HepG2 (cell line): ENCODE results near the gene DIMT1. TPM values are rescaled to one million over a fixed set of nuclear protein-coding genes. Genes with fewer than 3 reads are reported as not detected.

Source experiments
- CBX1 ChIP-seq: IDR thresholded peaks from one replicate; pipeline ENCODE4 v1.6.1; 2016; ENCODE audit warnings: antibody characterized with exemption, low read depth
- FOSL1 ChIP-seq: sonication (generic); formaldehyde crosslinking; IDR thresholded peaks from 2 replicates; pipeline ENCODE4 v1.9.0; 2021; ENCODE audit warnings: missing genetic modification reagents, borderline replicate concordance
- HES4 ChIP-seq: sonication (generic); formaldehyde crosslinking; IDR thresholded peaks from 2 replicates; pipeline ENCODE4 v1.9.0; 2021; ENCODE audit warnings: mild to moderate bottlenecking, missing genetic modification reagents, borderline replicate concordance
- HNRNPH1 ChIP-seq: fragments of 200-400 bp; formaldehyde crosslinking; optimal IDR thresholded peaks from 2 replicates; pipeline ENCODE3; 2017; ENCODE audit warnings: mild to moderate bottlenecking, low read depth, low read length
- JUNB ChIP-seq: sonication (generic); formaldehyde crosslinking; IDR thresholded peaks from 2 replicates; pipeline ENCODE4 v1.8.0; 2022; ENCODE audit warnings: missing genetic modification reagents, mild to moderate bottlenecking, borderline replicate concordance
- KLF11 ChIP-seq: IDR thresholded peaks from 2 replicates; pipeline ENCODE4 v1.6.1; 2016; ENCODE audit warnings: missing compliant biosample characterization
- MEF2D ChIP-seq: sonication (generic); formaldehyde crosslinking; IDR thresholded peaks from 2 replicates; pipeline ENCODE4 v1.5.1; 2020; ENCODE audit warnings: mild to moderate bottlenecking, missing genetic modification reagents
- MLLT10 ChIP-seq: sonication (generic); formaldehyde crosslinking; IDR thresholded peaks from 2 replicates; pipeline ENCODE4 v1.4.0; 2020; ENCODE audit warnings: missing genetic modification reagents
- NFYB ChIP-seq: sonication (generic); formaldehyde crosslinking; IDR thresholded peaks from 2 replicates; pipeline ENCODE4 v1.4.0; 2020; ENCODE audit warnings: missing genetic modification reagents
- SNAPC4 ChIP-seq: sonication (generic); formaldehyde crosslinking; IDR thresholded peaks from 2 replicates; pipeline ENCODE4 v1.4.0; 2020; ENCODE audit warnings: mild to moderate bottlenecking, missing genetic modification reagents
- SSRP1 ChIP-seq: IDR thresholded peaks from 2 replicates; pipeline ENCODE4 v1.6.1; 2016; ENCODE audit warnings: control low read depth
- TOPORS ChIP-seq: sonication (generic); formaldehyde crosslinking; IDR thresholded peaks from 2 replicates; pipeline ENCODE4 v1.8.0; 2023; ENCODE audit warnings: mild to moderate bottlenecking, missing genetic modification reagents
- TP53 ChIP-seq: sonication (generic); formaldehyde crosslinking; conservative IDR thresholded peaks from 2 replicates; pipeline ENCODE4 v1.4.0; 2020; ENCODE audit warnings: missing genetic modification reagents
- TRAFD1 ChIP-seq: sonication (generic); formaldehyde crosslinking; IDR thresholded peaks from 2 replicates; pipeline ENCODE4 v1.5.1; 2020; ENCODE audit warnings: missing genetic modification reagents, mild to moderate bottlenecking, borderline replicate concordance
- ZNF263 ChIP-seq: sonication (generic); formaldehyde crosslinking; IDR thresholded peaks from 2 replicates; pipeline ENCODE4 v1.4.0; 2020; ENCODE audit warnings: missing genetic modification reagents
- polyA plus RNA-seq, 8 experiments: library from polyadenylated mRNA; depleted of rRNA in 3 of 8; stranded (reverse) in 7 of 8; unstranded in 1 of 8; fragments of >200 nt; fragmentation: Illumina TruSeq in 4 of 8; extraction: Trizol in 4 of 8; gene quantifications; 2 replicates each; pipeline versions ENCODE4 v1.2.1 to v1.2.3, GENCODE V29; 2011 to 2016; ENCODE audit warnings: low read depth in 4 of 8, missing spikeins in 1 of 8, mixed read lengths in 1 of 8; ENCODE audit not compliant: insufficient read depth in 1 of 8
- total RNA-seq, 5 experiments: library from RNA; depleted of rRNA; stranded (reverse); fragments of >200 nt; fragmentation: Illumina TruSeq; extraction: Trizol; gene quantifications; 2 replicates each; pipeline ENCODE4 v1.2.3, GENCODE V29; 2016; ENCODE audit warnings: low read depth in 1 of 5
- TF ChIP-seq, protein P1 (sequence below): sonication (generic); formaldehyde crosslinking; IDR thresholded peaks from 2 replicates; pipeline ENCODE4 v1.4.0; 2020; ENCODE audit warnings: mild to moderate bottlenecking, missing genetic modification reagents, borderline replicate concordance

Gene DIMT1
- total and polyA plus RNA-seq, 2 of the 13 experiments (the other 11 are each of a cell fraction or from before 2014, with no cell fraction given) = 16.1 to 35.2 TPM

- TF ChIP-seq CBX1 (no peak), TP53 (CRISPR knock-in tag) (no peak), MEF2D (CRISPR knock-in tag) (peak; percentile 35; the same call in 1 of the 2 replicates), HNRNPH1 (no peak), SNAPC4 (no peak), TOPORS (CRISPR knock-in tag) (no peak; the same call in 1 of the 2 replicates), MLLT10 (CRISPR knock-in tag) (no peak), ZNF263 (CRISPR knock-in tag) (no peak), KLF11 (no peak), HES4 (CRISPR knock-in tag) (0 out of 2 replicates have a peak, but pooled peaks have one; percentile 34), NFYB (CRISPR knock-in tag) (peak; percentile 80), JUNB (no peak; the same call in 1 of the 2 replicates), SSRP1 (CRISPR knock-in tag) (no peak), FOSL1 (CRISPR knock-in tag) (no peak), TRAFD1 (no peak)
- TF ChIP-seq, protein P1, sequence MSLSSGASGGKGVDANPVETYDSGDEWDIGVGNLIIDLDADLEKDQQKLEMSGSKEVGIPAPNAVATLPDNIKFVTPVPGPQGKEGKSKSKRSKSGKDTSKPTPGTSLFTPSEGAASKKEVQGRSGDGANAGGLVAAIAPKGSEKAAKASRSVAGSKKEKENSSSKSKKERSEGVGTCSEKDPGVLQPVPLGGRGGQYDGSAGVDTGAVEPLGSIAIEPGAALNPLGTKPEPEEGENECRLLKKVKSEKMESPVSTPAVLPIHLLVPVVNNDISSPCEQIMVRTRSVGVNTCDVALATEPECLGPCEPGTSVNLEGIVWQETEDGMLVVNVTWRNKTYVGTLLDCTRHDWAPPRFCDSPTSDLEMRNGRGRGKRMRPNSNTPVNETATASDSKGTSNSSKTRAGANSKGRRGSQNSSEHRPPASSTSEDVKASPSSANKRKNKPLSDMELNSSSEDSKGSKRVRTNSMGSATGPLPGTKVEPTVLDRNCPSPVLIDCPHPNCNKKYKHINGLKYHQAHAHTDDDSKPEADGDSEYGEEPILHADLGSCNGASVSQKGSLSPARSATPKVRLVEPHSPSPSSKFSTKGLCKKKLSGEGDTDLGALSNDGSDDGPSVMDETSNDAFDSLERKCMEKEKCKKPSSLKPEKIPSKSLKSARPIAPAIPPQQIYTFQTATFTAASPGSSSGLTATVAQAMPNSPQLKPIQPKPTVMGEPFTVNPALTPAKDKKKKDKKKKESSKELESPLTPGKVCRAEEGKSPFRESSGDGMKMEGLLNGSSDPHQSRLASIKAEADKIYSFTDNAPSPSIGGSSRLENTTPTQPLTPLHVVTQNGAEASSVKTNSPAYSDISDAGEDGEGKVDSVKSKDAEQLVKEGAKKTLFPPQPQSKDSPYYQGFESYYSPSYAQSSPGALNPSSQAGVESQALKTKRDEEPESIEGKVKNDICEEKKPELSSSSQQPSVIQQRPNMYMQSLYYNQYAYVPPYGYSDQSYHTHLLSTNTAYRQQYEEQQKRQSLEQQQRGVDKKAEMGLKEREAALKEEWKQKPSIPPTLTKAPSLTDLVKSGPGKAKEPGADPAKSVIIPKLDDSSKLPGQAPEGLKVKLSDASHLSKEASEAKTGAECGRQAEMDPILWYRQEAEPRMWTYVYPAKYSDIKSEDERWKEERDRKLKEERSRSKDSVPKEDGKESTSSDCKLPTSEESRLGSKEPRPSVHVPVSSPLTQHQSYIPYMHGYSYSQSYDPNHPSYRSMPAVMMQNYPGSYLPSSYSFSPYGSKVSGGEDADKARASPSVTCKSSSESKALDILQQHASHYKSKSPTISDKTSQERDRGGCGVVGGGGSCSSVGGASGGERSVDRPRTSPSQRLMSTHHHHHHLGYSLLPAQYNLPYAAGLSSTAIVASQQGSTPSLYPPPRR (CRISPR knock-in tag) = peak; percentile 65
Measured at GRCh38 chr5:62412549-62413329, 9.0 kb upstream of the DIMT1 start, which contains the start of gene IPO11 (continued).
